Gastroesophageal sphincter (tissue), 3 donors: ENCODE measurements around the gene CYBC1.

Experiments used
- CTCF ChIP-seq, 4 experiments: fragments of 200-600 bp in 2 of 4; fragments of 450-650 bp in 2 of 4; sonication (generic) in 1 of 4; IDR thresholded peaks; one replicate each; pipeline ENCODE4 v1.5.1; 2017 to 2019; ENCODE audit warnings: antibody characterized with exemption in 4 of 4, mild to moderate bottlenecking in 2 of 4, moderate library complexity in 2 of 4
- POLR2AphosphoS5 ChIP-seq: sonication (generic); formaldehyde crosslinking; IDR thresholded peaks from one replicate; pipeline ENCODE4 v1.6.1; 2017; ENCODE audit warnings: antibody characterized with exemption

- TF ChIP-seq CTCF (IDR thresholded peaks at IDR 0.05) (no peak), POLR2AphosphoS5 (no peak)
Measured at GRCh38 chr17:82435103-82435502, 15.4 kb downstream of the CYBC1 start.
